Measurements from ENCODE around the gene TOR1A.
A peak's percentile ranks its signal among the peaks of the same experiment; 100 is the strongest.

Gene TOR1A

GRCh38 chr9:129823935-129824601 is at the start of gene TOR1A:
TSS of gene TOR1A (minus strand) at chr9:129824136. CDS start at chr9:129824085, 51 bp downstream.
- Histone ChIP-seq H3K36me3 (ENCODE audit: control insufficient read depth in 2 of 2, insufficient read depth in 2 of 2, low read length in 2 of 2) (peaks cover 18 to 27% of the 10 kb centered on the region in 2 donors), H3K9ac (ENCODE audit: low read length in 2 of 2) (peak within 1 kb of the TSS; percentile 42 to 79), H3K27ac (ENCODE audit: low read length) (peak within 1 kb of the TSS; percentile 24), H3K4me1 (ENCODE audit: control insufficient read depth, insufficient read depth, low read length) (peaks cover 9% of the 10 kb centered on the region), H3K4me3 (ENCODE audit: low read length in 2 of 2) (peak within 1 kb of the TSS; percentile 76 to 84), H3K27me3 (ENCODE audit: control insufficient read depth in 1 of 2, insufficient read depth in 2 of 2, low read length in 2 of 2) (no peaks in the 10 kb centered on the region), H3K9me3 (ENCODE audit: control insufficient read depth in 2 of 2, low read length in 2 of 2) (no peaks in the 10 kb centered on the region)

- Histone ChIP-seq H3K27ac (ENCODE audit: low read length) (no peak overlapping the region), H3K27me3 (ENCODE audit: control insufficient read depth in 1 of 2, insufficient read depth in 2 of 2, low read length in 2 of 2) (no peaks in the 10 kb centered on the region), H3K9me3 (ENCODE audit: control insufficient read depth in 2 of 2, low read length in 2 of 2) (no peaks in the 10 kb centered on the region), H3K4me1 (ENCODE audit: control insufficient read depth, insufficient read depth, low read length) (no peaks in the 10 kb centered on the region), H3K4me3 (ENCODE audit: low read length in 2 of 2) (no peak overlapping the region), H3K9ac (ENCODE audit: low read length in 2 of 2) (no peak overlapping the region), H3K36me3 (ENCODE audit: control insufficient read depth in 2 of 2, insufficient read depth in 2 of 2, low read length in 2 of 2) (peaks cover 42 to 50% of the 10 kb centered on the region in 2 donors)
Measured at GRCh38 chr9:129871046-129871445, 47.1 kb upstream of the TOR1A start.

- Histone ChIP-seq H3K4me1 (ENCODE audit: control insufficient read depth, insufficient read depth, low read length) (no peaks in the 10 kb centered on the region), H3K27me3 (ENCODE audit: control insufficient read depth in 1 of 2, insufficient read depth in 2 of 2, low read length in 2 of 2) (no peaks in the 10 kb centered on the region), H3K9me3 (ENCODE audit: control insufficient read depth in 2 of 2, low read length in 2 of 2) (no peaks in the 10 kb centered on the region), H3K36me3 (ENCODE audit: control insufficient read depth in 2 of 2, insufficient read depth in 2 of 2, low read length in 2 of 2) (peaks cover 38 to 46% of the 10 kb centered on the region in 2 donors), H3K4me3 (ENCODE audit: low read length in 2 of 2) (no peak overlapping the region), H3K9ac (ENCODE audit: low read length in 2 of 2) (no peak overlapping the region), H3K27ac (ENCODE audit: low read length) (no peak overlapping the region)
Measured at GRCh38 chr9:129869585-129870501, 45.9 kb upstream of the TOR1A start.

GRCh38 chr9:129868872-129869486 is 45.0 kb upstream of the TOR1A start:
- Histone ChIP-seq H3K4me3 (ENCODE audit: low read length in 2 of 2) (no peak overlapping the region), H3K27ac (ENCODE audit: low read length) (no peak overlapping the region), H3K36me3 (ENCODE audit: control insufficient read depth in 2 of 2, insufficient read depth in 2 of 2, low read length in 2 of 2) (peaks cover 33 to 37% of the 10 kb centered on the region in 2 donors), H3K27me3 (ENCODE audit: control insufficient read depth in 1 of 2, insufficient read depth in 2 of 2, low read length in 2 of 2) (no peaks in the 10 kb centered on the region), H3K4me1 (ENCODE audit: control insufficient read depth, insufficient read depth, low read length) (no peaks in the 10 kb centered on the region), H3K9me3 (ENCODE audit: control insufficient read depth in 2 of 2, low read length in 2 of 2) (no peaks in the 10 kb centered on the region), H3K9ac (ENCODE audit: low read length in 2 of 2) (no peak overlapping the region)

- no peak overlapping the region for H3K9ac ChIP-seq (ENCODE audit: low read length in 2 of 2)
- H3K36me3 ChIP-seq (ENCODE audit: control insufficient read depth in 2 of 2, insufficient read depth in 2 of 2, low read length in 2 of 2): peaks cover 26 to 31% of the 10 kb centered on the region in 2 donors
- no peaks in the 10 kb centered on the region for H3K9me3 ChIP-seq (ENCODE audit: control insufficient read depth in 2 of 2, low read length in 2 of 2)
- H3K4me3 ChIP-seq (ENCODE audit: low read length in 2 of 2): no peak overlapping the region
- H3K27me3 ChIP-seq (ENCODE audit: control insufficient read depth in 1 of 2, insufficient read depth in 2 of 2, low read length in 2 of 2): no peaks in the 10 kb centered on the region
- H3K4me1 ChIP-seq (ENCODE audit: control insufficient read depth, insufficient read depth, low read length): no peaks in the 10 kb centered on the region
- no peak overlapping the region for H3K27ac ChIP-seq (ENCODE audit: low read length)
Measured at GRCh38 chr9:129868023-129868871, 44.3 kb upstream of the TOR1A start.

GRCh38 chr9:129867136-129868022 is 43.4 kb upstream of the TOR1A start:
- peaks cover 26 to 36% of the 10 kb centered on the region in 2 donors for H3K36me3 ChIP-seq (ENCODE audit: control insufficient read depth in 2 of 2, insufficient read depth in 2 of 2, low read length in 2 of 2)
- no peak overlapping the region for H3K27ac ChIP-seq (ENCODE audit: low read length)
- no peak overlapping the region for H3K9ac ChIP-seq (ENCODE audit: low read length in 2 of 2)

GRCh38 chr9:129866394-129867135 is 42.6 kb upstream of the TOR1A start:
- H3K4me3 ChIP-seq (ENCODE audit: low read length in 2 of 2): no peak overlapping the region
- H3K9ac ChIP-seq (ENCODE audit: low read length in 2 of 2): no peak overlapping the region
- H3K27me3 ChIP-seq (ENCODE audit: control insufficient read depth in 1 of 2, insufficient read depth in 2 of 2, low read length in 2 of 2): no peaks in the 10 kb centered on the region
- H3K36me3 ChIP-seq (ENCODE audit: control insufficient read depth in 2 of 2, insufficient read depth in 2 of 2, low read length in 2 of 2): peaks cover 32 to 43% of the 10 kb centered on the region in 2 donors
- no peaks in the 10 kb centered on the region for H3K4me1 ChIP-seq (ENCODE audit: control insufficient read depth, insufficient read depth, low read length)
- H3K9me3 ChIP-seq (ENCODE audit: control insufficient read depth in 2 of 2, low read length in 2 of 2): no peaks in the 10 kb centered on the region
- no peak overlapping the region for H3K27ac ChIP-seq (ENCODE audit: low read length)

More at GRCh38 chr9:129867136-129868022, 43.4 kb upstream of the TOR1A start:
- Histone ChIP-seq H3K9me3 (ENCODE audit: control insufficient read depth in 2 of 2, low read length in 2 of 2) (no peaks in the 10 kb centered on the region), H3K27me3 (ENCODE audit: control insufficient read depth in 1 of 2, insufficient read depth in 2 of 2, low read length in 2 of 2) (no peaks in the 10 kb centered on the region), H3K4me3 (ENCODE audit: low read length in 2 of 2) (no peak overlapping the region), H3K4me1 (ENCODE audit: control insufficient read depth, insufficient read depth, low read length) (no peaks in the 10 kb centered on the region)

GRCh38 chr9:129865668-129866320 is 41.9 kb upstream of the TOR1A start:
- Histone ChIP-seq H3K4me1 (ENCODE audit: control insufficient read depth, insufficient read depth, low read length) (no peaks in the 10 kb centered on the region), H3K27me3 (ENCODE audit: control insufficient read depth in 1 of 2, insufficient read depth in 2 of 2, low read length in 2 of 2) (no peaks in the 10 kb centered on the region), H3K9ac (ENCODE audit: low read length in 2 of 2) (no peak overlapping the region), H3K36me3 (ENCODE audit: control insufficient read depth in 2 of 2, insufficient read depth in 2 of 2, low read length in 2 of 2) (peaks cover 40 to 51% of the 10 kb centered on the region in 2 donors), H3K4me3 (ENCODE audit: low read length in 2 of 2) (no peak overlapping the region), H3K9me3 (ENCODE audit: control insufficient read depth in 2 of 2, low read length in 2 of 2) (no peaks in the 10 kb centered on the region), H3K27ac (ENCODE audit: low read length) (no peak overlapping the region)

All from stomach smooth muscle (tissue), 2 donors.